Fibroblast of skin of left quadriceps (primary cell): ENCODE measurements around the gene HERC4.
"Not testable (repeated sequence)": the region's sequence is repeated elsewhere in the genome, so short reads cannot be mapped to it uniquely, and the experiment has no call there.

Source experiments
- DNase-seq, 2 experiments: peaks; one replicate each; pipeline ENCODE4 v3.0.0-alpha.2; 2013; ENCODE audit warnings: low read depth in 2 of 2

HERC4 gene

GRCh38 chr10:67883710-67884312 is 191.3 kb downstream of the HERC4 start:
- DNase-seq, result no peak

- DNase-seq, result no peak
These were observed 196.9 kb downstream of the HERC4 start for GRCh38 chr10:67878133-67878532.

- DNase-seq, result not testable (repeated sequence)
These were observed 197.7 kb downstream of the HERC4 start for GRCh38 chr10:67877421-67877820.

DNA sequence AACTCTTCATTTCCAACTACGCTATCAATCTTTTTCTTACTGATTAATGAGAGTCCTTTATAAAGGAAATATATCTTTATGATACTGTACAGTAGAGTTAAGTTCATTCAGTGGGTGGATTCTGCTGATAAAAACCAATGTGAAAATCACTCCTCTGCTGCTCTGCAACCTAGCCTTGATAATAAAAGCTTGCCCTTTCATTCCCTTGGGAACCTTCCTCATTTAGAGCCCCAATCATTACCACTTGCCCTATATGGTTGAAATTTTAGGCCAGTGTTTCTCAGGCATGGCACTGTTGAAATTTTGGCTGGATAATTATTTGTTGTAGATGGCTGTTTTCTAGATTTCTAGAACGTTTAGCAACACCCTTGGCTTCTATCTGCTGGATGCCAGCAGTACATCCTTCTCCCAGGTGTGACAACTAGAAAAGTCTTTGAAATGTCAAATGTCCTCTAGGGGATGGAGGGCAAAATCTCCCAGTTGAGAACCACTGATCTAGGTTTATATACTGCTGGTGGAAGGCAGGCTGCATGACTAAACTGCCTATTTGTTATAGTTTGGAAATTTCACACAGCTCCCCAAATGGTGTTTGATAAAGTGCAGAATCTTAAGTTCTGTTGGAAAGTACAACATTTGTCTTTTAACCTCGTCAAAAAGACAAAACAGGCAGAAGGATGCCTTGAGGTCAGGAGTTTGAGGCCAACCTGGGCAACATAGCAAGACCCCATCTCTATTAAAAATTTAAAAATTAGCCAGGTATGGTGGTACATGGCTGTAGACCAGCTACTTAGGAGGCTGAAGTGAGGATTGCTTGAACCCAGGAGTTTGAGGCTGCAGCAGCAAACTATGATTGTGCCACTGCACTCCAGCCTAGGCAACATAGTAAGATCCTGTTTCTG is 199.5 kb downstream of the HERC4 start:
- no peak for DNase-seq
